Measurements from ENCODE around the gene ZMYND12.
A peak's percentile ranks its signal among the peaks of the same experiment; 100 is the strongest.

Gene ZMYND12

DNA sequence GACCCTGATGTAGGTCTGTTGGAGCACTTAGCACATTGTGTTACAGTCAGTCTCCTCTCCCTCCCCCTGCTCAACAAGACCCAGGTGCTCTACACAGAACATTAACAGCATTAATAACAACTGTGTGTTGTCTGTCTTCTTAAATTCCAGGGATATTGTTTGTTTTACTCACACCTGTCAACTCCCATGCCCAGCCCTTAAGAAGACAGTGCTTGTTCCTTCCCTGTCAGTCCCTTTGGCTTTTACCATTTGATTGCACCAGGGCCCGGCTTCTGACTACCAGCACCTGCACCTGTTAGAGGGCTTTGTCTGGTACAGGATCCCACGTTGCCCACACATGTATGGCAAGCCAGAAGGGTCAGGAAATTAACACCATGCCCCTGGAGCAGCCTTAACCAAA lies 63.6 kb downstream of the ZMYND12 start:
- no peak for DNase-seq (ENCODE audit: low read depth)

- no peak for DNase-seq (ENCODE audit: low read depth)
These were observed 69.8 kb downstream of the ZMYND12 start for GRCh38 chr1:42386051-42386450.

DNA sequence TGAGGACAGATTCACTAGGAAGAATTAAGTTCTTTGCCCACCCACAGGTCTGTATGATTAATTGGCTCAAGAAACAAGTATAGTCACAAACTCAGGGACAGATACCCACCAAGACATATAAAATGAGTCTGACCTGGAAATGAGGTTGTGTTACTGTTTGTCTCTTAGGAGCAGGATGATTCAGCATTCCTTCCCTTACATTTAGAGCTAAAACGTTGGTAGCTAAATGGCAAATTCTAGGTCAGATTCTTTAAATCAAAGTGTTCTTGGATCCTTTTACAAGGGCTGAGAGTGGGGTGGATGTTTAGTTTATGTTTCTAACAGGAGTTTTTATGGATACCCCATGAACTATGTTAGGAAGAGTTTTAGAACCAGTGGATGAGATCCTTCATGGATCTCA lies 70.5 kb downstream of the ZMYND12 start:
- DNase-seq (ENCODE audit: low read depth), result peak; percentile 5

- no peak for DNase-seq (ENCODE audit: low read depth)
These were observed 74.5 kb downstream of the ZMYND12 start for GRCh38 chr1:42381280-42381673.

GRCh38 chr1:42380586-42381279 lies 75.1 kb downstream of the ZMYND12 start, which contains the start of gene RIMKLA:
Gene RIMKLA (plus strand): TSS chr1:42380792. CDS start chr1:42380935, 143 bp downstream.
- no peak for DNase-seq (ENCODE audit: low read depth)

All from GM04503 (cell line).